Measurements from ENCODE around the gene NRP1. TPM values are rescaled to one million over a fixed set of nuclear protein-coding genes. Genes with fewer than 3 reads are reported as not detected.

Gene NRP1
- total RNA-seq, 4 donors from 2014 or later = 3.1 to 27.7 (median 12.0) TPM

DNA sequence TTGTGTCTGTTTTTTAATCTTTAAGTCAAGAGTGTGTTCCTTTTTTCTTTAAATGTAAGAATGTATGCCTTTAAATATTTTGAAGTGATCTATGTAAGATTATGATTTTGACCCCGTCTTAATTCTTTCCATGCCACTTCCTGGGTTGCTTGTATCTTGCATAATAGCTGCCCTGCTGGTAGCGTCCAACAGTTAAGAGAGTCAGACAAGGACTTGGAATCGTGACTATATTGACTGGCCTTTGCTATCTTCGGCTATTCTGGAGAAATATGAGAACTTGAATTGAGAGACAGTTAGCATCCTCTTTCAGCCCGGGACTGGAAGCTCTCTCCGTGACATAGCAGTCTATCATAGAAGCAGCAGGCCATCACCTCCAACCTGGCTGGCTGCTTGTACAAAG, 13.0 kb downstream of the NRP1 start:
- 44 to 72% methylated on average over 6 of the region's 6 CpGs for WGBS, 2 donors
- Histone ChIP-seq H3K27ac (no peak overlapping the region), H3K4me1 (peaks cover 0 to 32% (median 5%) of the 10 kb centered on the region in 3 donors), H3K27me3 (no peaks in the 10 kb centered on the region), H3K9me3 (no peaks in the 10 kb centered on the region), H3K4me3 (no peak overlapping the region), H3K36me3 (no peaks in the 10 kb centered on the region)
- TF ChIP-seq POLR2A (IDR thresholded peaks at IDR 0.05) = no peak
- TF ChIP-seq CTCF (IDR thresholded peaks at IDR 0.05) = no peak
- DNase-seq = no peak
- intact Hi-C loops (cut with DNase I) = loop anchor here (10.0 kb wide), 1 partner anchor 127 kb away; no protein-coding TSS in a partner anchor

DNA sequence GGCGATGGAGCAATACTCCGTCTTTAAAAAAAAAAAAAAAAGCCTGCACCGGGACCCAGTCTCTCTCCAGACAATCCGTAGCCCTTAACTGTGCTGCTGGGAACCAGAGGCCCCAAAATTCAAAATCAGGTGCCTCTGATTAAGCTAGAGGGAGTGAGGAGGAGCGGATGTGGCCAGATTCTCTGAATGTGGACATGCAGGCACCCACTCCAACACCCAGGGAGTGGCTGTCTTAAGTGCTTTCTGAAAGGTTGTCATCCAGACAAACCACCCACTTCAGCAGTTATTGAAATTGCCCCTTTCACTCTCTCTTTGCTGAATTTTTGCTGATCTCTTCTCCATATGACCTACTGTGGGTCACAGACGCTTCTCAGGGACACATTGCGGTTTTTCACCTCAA, 14.2 kb downstream of the NRP1 start:
- Histone ChIP-seq H3K36me3 (no peaks in the 10 kb centered on the region), H3K27ac (no peak overlapping the region), H3K4me3 (no peak overlapping the region), H3K9me3 (no peaks in the 10 kb centered on the region), H3K27me3 (no peaks in the 10 kb centered on the region), H3K4me1 (peaks cover 0 to 41% (median 5%) of the 10 kb centered on the region in 3 donors)
- WGBS, 2 donors = 94 to 97% methylated on average over 7 of the region's 7 CpGs
- DNase-seq = no peak
- TF ChIP-seq CTCF (IDR thresholded peaks at IDR 0.05) = no peak
- TF ChIP-seq POLR2A (IDR thresholded peaks at IDR 0.05) = no peak
- intact Hi-C loops (cut with DNase I) = loop anchor here (10.0 kb wide), 1 partner anchor 125 kb away; no protein-coding TSS in a partner anchor

- H3K36me3 ChIP-seq = no peaks in the 10 kb centered on the region
- peaks cover 0 to 47% (median 3%) of the 10 kb centered on the region in 3 donors for H3K4me1 ChIP-seq
- WGBS, 2 donors = 43 to 56% methylated on average over 4 of the region's 4 CpGs
- no peak for TF ChIP-seq CTCF (IDR thresholded peaks at IDR 0.05)
- no peak for TF ChIP-seq POLR2A (IDR thresholded peaks at IDR 0.05)
- peak overlapping the region in 2 of 4 donors; percentile 25 to 35 for H3K27ac ChIP-seq
- intact Hi-C loops (cut with DNase I) = no loop called here
- H3K27me3 ChIP-seq = no peaks in the 10 kb centered on the region
- no peaks in the 10 kb centered on the region for H3K9me3 ChIP-seq
- H3K4me3 ChIP-seq = no peak overlapping the region
- no peak for DNase-seq
Observed at GRCh38 chr10:33315891-33316290, 18.6 kb downstream of the NRP1 start.

- intact Hi-C loops (cut with DNase I) = no loop called here
- TF ChIP-seq CTCF (IDR thresholded peaks at IDR 0.05) = no peak
- TF ChIP-seq POLR2A (IDR thresholded peaks at IDR 0.05) = no peak
- Histone ChIP-seq H3K4me3 (no peak overlapping the region), H3K9me3 (no peaks in the 10 kb centered on the region), H3K4me1 (peaks cover 0 to 47% (median 3%) of the 10 kb centered on the region in 3 donors), H3K36me3 (no peaks in the 10 kb centered on the region), H3K27ac (peak overlapping the region in 3 of 4 donors; percentile 13 to 47 (median 36)), H3K27me3 (no peaks in the 10 kb centered on the region)
- DNase-seq = no peak
- 26% methylated on average over 5 of the region's 5 CpGs for WGBS, 2 donors
Observed at GRCh38 chr10:33314811-33315561, 19.5 kb downstream of the NRP1 start.

GRCh38 chr10:33311640-33312039, 22.8 kb downstream of the NRP1 start:
- no peak for TF ChIP-seq POLR2A (IDR thresholded peaks at IDR 0.05)
- TF ChIP-seq CTCF (IDR thresholded peaks at IDR 0.05) = no peak
- intact Hi-C loops (cut with DNase I) = no loop called here
- no peaks in the 10 kb centered on the region for H3K36me3 ChIP-seq
- H3K4me1 ChIP-seq = peaks cover 0 to 36% (median 9%) of the 10 kb centered on the region in 3 donors
- H3K9me3 ChIP-seq = no peaks in the 10 kb centered on the region
- DNase-seq = no peak
- no peak overlapping the region for H3K4me3 ChIP-seq
- no peaks in the 10 kb centered on the region for H3K27me3 ChIP-seq
- H3K27ac ChIP-seq = no peak overlapping the region
- WGBS, 2 donors = 85 to 86% methylated on average over 1 of the region's 1 CpG
